Bronchial epithelial cell (primary cell): ENCODE data around the gene EYA3. TPM values are rescaled to one million over a fixed set of nuclear protein-coding genes. Genes with fewer than 3 reads are reported as not detected.
A peak's percentile ranks its signal among the peaks of the same experiment; 100 is the strongest.

Experiments used
- DNase-seq: peaks from one replicate; pipeline ENCODE4 v3.0.0-alpha.2; 2010; ENCODE audit warnings: low read depth
- FAIRE-seq: peaks from 2 replicates; lab custom pipeline; 2011; peaks lifted over from hg19 to GRCh38; lab: Jason Lieb, UNC
- H3K27me3 ChIP-seq: 2 replicates; pipeline ENCODE4 v1.5.1; 2011; ENCODE audit warnings: low read length; ENCODE audit not compliant: control insufficient read depth, insufficient read depth
- H3K36me3 ChIP-seq: 2 replicates; pipeline ENCODE4 v1.5.1; 2011; ENCODE audit warnings: low read length; ENCODE audit not compliant: control insufficient read depth, insufficient read depth
- H3K4me3 ChIP-seq: 2 replicates; pipeline ENCODE4 v1.5.1; 2011; ENCODE audit warnings: mild to moderate bottlenecking, low read depth, low read length, control low read depth
- total RNA-seq: library from RNA; depleted of rRNA; stranded (reverse); fragments of >200 nt; gene quantifications from 2 replicates; pipeline ENCODE4 v1.2.1, GENCODE V29; 2014
- TF ChIP-seq, protein P1 (sequence below): IDR thresholded peaks from 2 replicates; pipeline ENCODE4 v1.5.1; 2011; ENCODE audit warnings: mild to moderate bottlenecking, moderate library complexity, low read length, control low read depth, inconsistent platforms; ENCODE audit not compliant: insufficient read depth, severe bottlenecking

Gene EYA3
- total RNA-seq, 1 donor from 2014 or later, result 7.1 TPM

GRCh38 chr1:27981145-27981544 lies 107.3 kb downstream of the EYA3 start:
- H3K4me3 ChIP-seq, result no peak overlapping the region
- FAIRE-seq (peak; percentile 43), DNase-seq (no peak)
- TF ChIP-seq, protein P1, sequence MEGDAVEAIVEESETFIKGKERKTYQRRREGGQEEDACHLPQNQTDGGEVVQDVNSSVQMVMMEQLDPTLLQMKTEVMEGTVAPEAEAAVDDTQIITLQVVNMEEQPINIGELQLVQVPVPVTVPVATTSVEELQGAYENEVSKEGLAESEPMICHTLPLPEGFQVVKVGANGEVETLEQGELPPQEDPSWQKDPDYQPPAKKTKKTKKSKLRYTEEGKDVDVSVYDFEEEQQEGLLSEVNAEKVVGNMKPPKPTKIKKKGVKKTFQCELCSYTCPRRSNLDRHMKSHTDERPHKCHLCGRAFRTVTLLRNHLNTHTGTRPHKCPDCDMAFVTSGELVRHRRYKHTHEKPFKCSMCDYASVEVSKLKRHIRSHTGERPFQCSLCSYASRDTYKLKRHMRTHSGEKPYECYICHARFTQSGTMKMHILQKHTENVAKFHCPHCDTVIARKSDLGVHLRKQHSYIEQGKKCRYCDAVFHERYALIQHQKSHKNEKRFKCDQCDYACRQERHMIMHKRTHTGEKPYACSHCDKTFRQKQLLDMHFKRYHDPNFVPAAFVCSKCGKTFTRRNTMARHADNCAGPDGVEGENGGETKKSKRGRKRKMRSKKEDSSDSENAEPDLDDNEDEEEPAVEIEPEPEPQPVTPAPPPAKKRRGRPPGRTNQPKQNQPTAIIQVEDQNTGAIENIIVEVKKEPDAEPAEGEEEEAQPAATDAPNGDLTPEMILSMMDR, result no peak
- H3K27me3 ChIP-seq, result no peaks in the 10 kb centered on the region
- peaks cover 3% of the 10 kb centered on the region for H3K36me3 ChIP-seq

DNA sequence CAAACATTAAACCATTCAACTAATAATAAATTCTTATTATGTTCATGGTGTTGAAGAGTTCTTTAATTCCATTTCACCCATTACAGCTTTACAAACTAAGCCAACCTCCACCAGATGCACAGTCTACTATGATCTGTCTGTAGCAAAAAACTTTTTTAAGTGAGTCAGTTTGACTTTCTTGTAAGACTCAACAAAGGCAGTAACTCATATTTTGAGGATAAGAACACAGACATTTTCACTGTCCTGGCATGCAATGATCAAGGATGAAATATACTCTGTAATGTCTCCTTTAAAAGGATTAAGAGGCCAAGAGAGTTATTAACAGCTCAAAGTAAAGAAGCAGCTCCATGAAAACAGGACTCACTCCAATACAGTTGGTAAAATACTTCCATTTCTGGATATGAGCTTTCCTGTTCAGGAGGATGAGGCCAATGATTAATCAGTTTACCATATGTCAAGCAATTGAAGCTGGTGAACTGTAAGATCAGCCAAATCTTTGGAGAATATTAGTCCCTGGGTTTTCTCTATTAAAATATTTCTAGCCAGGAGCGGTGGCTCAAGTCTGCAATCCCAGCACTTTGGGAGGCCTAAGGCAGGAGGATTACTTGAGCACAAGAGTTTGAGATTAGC lies 108.1 kb downstream of the EYA3 start:
- H3K27me3 ChIP-seq, result no peaks in the 10 kb centered on the region
- no peak for FAIRE-seq
- DNase-seq, result no peak
- peaks cover 3% of the 10 kb centered on the region for H3K36me3 ChIP-seq
- no peak overlapping the region for H3K4me3 ChIP-seq
- TF ChIP-seq, protein P1, result no peak

GRCh38 chr1:27979859-27980201 lies 108.6 kb downstream of the EYA3 start:
- no peak for DNase-seq
- TF ChIP-seq, protein P1, result no peak
- no peaks in the 10 kb centered on the region for H3K27me3 ChIP-seq
- no peak for FAIRE-seq
- H3K4me3 ChIP-seq, result no peak overlapping the region
- peaks cover 3% of the 10 kb centered on the region for H3K36me3 ChIP-seq

DNA sequence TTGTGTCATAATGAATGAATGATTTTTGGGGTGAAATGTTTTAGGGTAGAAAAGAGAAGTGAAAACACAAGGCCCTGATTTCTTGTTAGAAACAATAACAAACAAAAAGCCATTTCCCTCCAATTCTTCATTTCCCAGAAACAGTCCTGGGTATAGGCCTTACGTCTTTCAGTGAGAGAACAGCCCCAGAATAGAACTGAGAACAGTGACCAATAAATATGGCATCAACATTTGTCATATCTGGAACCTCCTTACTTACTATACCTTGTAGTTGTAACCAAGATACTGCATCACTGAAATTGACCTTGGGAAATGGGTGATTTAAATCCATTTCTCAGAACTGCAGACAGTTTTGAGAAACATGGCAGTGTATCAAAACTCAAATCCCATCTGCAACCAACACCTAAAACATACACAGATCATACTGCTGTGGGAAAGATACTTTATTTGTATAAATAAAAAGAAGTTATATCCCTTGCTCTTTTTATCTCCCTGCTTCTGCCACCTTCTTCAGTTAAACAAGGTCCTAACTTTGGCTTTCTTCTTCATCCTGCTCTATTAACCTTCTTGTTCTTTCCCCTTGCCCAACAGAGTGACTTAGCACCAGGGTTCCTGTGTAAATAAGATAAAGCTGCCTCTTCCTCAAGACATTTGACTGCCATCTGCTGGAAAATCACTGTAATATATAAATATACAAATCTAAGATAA lies 109.1 kb downstream of the EYA3 start:
- no peak for FAIRE-seq
- DNase-seq, result peak; percentile 69
- TF ChIP-seq, protein P1, result peak; percentile 43
- peaks cover 3% of the 10 kb centered on the region for H3K36me3 ChIP-seq
- no peaks in the 10 kb centered on the region for H3K27me3 ChIP-seq
- H3K4me3 ChIP-seq, result no peak overlapping the region

- DNase-seq (no peak), FAIRE-seq (no peak)
- Histone ChIP-seq H3K27me3 (no peaks in the 10 kb centered on the region), H3K4me3 (no peak overlapping the region), H3K36me3 (peaks cover 6% of the 10 kb centered on the region)
- TF ChIP-seq, protein P1, result no peak
These were observed 114.0 kb downstream of the EYA3 start for GRCh38 chr1:27974417-27974781.
